HG03045 (cell line): ENCODE results near the gene ANKS1A.

Experiments used
- ATAC-seq: cut with Tn5 transposase; IDR thresholded peaks from one replicate; pipeline ENCODE4 v1.9.1; 2021; ENCODE audit warnings: mild to moderate bottlenecking, moderate library complexity; ENCODE audit not compliant: unreplicated experiment

The ANKS1A gene

DNA sequence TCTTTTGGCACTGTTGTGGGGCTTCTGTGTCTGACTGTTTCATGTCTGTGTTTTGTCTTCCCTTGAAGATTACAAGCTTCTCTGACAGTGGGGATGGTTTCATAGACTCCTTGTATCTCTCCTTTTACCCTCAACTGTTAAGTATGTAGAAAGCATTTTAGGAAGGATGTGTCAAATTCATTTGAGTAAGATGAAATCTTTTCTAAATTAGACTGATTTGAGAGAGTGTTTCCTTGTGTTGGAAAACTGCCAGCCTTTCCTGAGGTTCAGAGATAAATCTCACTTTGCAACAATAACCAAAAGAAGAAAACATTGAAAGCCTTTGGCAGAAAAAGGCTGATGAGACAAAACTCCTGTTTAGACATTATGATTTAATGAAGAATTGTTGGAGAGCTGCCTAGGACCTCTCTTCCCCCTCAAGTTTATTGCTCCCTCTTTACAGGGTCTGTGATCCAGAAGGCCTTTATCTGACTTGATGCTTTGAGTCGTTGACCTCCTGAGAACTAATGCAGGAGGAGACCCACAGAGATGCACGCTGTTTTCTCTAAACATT lies 68.3 kb downstream of the ANKS1A start:
- no peak for ATAC-seq

DNA sequence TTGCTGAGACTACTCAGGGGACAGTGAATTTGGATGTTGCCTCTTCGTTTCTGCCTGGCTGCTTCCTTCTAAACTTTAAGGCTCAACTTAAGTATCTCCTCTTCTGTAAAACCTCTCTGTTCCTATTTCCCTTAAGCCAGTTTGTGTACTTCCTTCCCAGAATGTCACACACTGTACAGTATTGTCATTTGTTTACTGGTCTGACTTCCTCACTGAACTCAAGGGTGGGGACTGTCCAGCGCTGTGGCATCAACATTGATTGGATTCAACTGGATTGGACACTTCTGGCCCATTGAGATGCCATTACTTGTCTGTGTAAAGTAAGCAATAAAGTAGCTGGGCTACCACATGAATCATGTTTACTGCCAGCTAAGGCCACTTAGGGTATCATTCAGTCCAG lies 69.7 kb downstream of the ANKS1A start:
- ATAC-seq: no peak

DNA sequence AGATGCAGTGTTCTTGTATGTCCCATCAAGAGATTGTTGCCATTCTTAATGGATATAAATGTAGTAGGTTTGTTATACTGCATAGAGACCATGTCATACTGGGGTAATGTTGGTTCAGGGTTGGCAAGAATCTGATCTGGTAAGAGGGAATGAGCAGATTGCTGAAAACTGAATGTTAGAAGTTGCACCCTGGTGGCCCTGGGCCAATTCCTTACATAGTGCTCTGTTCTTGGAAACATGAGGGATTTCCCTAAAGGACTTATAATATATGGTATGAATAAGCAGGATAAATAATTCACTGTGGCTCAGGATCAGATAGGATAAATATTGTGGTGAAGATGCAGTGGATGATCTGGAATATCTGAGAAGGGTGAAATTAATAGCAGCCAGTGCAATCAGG lies 70.2 kb downstream of the ANKS1A start:
- no peak for ATAC-seq

DNA sequence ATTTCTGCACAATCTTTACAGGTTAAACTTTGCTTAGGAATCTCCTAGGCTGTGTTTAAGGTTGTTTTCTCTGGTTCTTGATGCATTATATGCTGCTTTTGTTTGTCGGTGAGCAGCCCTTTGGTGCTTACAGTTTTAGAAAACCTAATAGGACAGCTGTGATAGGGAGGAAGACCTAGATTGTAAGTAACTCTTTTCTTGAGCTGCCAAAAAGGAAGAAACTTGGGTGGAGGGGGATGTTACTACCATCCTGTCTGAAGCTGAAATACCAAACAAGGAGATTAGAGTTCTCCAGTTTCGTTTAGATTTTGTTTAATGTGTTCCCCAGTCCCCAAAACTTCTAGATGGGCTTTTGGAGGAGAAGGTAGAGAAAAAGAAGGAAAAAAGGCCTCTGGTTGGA lies 72.0 kb downstream of the ANKS1A start:
- no peak for ATAC-seq

DNA sequence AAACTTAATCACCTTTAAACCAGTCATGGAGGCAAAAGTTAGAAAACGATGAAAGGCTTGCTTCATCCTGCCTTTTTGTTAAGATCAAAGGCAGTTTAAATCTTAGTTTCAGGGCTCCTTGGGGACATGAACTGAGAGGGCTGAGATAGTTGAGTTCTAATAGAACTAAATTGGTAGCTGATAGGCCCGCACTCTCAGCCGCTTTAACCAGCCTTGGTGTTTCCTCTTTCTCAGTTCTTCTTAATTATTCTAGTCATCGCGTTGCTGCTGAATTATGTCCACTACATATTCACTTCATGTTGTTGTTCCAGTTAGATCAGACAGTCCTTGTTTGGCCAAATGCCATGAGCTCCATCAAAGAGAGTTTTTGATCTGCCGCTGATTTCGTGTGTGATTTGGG lies 72.5 kb downstream of the ANKS1A start:
- ATAC-seq: no peak

DNA sequence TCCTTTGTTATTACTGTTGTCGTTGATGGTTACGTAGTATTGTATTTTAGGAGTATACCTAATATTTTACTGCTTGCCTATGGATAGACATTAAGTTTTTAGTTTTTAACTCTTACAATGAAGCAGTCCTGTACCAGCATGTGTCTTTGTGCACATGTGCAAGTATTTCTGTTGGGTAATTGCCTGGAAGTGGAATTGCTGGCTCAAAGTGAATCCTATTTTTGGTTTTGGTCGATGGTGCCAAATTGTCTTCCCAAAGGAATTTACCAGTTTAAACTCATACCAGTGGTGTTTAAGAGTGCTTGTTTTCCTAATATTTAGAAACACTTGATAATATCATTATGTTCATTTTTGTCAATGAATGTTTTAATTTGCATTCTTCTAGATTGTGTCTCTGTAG lies 75.5 kb downstream of the ANKS1A start:
- no peak for ATAC-seq

DNA sequence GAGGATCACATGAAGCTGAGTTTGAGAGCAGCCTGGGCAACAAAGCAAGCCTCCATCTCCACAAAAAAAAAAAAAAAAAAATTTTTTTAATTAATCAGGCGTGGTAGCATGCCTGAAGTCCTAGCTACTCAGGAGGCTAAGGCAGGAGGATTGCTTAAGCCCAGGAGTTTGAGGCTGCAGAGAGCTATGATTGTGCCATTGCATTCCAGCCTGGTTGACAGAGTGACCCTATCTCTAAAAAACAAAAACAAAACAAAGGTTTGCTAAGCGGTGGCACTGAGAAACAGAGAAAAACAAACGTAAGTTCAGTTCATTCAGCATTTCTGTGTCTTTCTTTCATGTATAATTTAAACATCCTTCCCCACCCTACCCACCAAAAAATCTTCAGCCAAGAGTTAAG lies 78.4 kb downstream of the ANKS1A start:
- no peak for ATAC-seq

DNA sequence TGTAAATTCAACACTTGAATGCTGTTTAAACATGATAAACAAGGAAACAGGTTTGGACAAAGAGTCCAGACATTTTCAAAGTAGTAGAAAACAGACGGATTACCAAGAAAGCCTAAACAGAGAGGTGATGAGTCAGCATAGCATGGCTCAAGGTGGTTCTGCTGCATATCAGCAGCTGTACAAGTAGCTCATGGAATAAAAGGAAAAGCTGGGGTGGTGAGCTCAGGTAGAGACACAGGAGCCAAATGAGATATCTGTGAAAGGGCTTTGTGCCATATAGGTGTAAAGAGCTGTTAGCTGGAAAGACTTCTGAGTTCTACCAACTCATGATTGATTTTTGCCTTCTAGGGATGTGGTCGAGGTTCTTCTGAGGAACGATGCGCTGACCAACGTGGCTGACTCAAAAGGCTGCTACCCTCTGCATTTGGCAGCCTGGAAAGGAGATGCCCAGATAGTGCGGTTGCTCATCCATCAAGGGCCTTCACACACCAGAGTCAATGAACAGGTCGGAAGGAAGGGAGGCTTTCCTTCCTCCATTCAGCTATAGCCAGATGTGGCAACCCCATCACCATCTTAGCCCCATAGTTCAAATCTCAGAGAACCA lies 80.7 kb downstream of the ANKS1A start:
- no peak for ATAC-seq

DNA sequence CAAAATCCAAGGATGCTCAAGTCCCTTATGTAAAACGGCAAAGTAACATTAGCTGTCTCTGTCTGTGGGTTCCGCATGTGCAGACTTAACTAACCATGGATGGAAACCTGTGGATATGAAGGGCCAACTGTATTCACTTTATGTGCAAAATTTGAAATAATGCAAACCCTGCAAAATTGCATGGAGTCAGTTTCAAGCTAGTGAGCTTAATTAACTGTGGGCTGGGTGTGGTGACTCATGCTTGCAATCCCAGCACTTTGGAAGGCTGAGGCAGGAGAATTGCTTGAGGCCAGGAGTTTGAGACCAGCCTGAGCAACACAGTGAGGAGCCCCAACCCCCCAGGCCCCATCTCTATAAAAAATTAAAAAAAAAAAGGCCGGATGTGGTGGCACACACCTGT lies 81.4 kb downstream of the ANKS1A start:
- ATAC-seq: no peak

DNA sequence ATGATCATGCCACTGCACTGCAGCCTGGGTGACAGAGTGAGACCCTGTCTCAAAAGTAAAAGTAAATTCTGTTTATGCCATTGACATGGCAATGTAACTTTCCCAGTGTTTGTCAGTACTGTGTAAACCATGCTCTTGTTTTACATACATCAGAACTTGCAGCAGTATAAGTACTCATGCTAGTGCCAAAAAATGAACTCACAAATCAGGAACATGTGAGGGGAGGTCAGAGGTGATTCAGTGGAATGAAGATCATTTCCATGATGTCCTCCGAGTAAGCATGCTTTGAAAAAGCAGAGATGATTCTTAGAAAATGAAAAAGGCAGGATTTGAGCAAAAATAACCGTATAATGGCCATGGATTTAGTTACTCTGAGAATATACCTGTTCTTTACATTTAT lies 81.9 kb downstream of the ANKS1A start:
- ATAC-seq: no peak

DNA sequence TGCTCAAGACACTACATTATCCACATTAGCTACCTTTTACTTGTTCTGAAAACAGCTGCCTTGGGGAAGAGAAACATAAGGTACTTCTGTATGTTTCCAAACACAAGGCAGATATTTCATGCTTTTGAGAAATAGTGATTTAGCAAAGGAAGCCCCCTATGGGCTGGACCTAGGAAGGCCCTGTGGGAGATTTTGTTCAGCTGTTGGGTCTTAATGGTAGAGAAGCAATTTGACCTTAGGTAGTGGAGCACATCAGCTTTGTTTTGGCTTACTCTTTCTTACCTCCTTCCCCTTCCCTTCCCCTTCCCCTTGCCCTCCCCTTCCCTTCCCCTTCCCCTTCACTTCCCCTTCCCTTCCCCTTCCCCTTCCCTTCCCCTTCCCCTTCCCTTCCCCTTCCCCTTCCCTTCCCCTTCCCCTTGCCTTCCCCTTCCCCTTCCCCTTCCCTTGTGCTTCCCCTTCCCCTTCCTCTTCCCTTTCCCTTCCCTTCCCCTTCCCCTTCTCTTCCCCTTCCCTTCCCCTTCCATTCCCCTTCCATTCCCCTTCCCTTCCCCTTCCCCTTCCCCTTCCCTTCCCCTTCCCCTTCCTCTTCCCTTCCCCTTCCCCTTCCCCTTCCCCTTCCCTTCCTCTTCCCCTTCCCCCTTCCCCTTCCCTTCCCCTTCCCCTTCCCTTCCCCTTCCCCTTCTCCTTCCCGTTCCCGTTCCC lies 84.6 kb downstream of the ANKS1A start:
- ATAC-seq: no peak

DNA sequence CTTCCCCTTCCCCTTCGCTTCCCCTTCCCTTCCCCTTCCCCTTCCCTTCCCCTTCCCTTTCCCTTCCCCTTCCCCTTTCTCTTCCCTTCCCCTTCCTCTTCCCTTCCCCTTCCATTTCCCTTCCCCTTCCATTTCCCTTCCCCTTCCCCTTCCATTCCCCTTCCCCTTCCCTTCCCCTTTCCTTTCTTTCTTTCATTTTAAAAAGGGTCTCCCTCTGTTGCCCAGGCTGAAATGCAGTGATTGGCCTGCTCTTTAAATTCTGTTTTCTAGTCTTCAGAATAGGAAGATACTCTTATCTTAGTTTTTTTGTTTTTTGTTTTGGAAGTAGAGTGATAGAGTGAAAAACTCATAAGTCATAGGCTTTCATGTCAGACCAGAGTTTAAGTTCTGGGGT lies 85.2 kb downstream of the ANKS1A start:
- ATAC-seq: no peak

DNA sequence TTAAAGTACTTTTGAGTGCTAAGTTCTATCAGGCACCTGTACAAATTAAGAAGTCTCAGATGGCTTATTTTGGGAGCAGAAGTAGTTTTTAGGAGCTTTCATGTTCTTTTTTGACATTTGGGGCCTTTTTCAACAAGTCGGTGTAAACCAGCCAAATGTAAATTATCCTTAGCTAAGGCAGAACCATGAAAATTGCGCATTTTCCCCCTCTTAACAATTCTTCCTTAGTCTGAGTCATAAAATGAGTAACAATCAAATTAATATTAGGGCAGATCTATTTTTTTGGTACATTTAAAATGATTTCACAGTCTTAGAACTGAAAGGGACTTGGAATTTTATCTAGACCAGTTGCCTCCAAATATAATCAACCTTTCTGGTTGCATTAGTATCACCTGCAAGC lies 87.2 kb downstream of the ANKS1A start:
- ATAC-seq: no peak

DNA sequence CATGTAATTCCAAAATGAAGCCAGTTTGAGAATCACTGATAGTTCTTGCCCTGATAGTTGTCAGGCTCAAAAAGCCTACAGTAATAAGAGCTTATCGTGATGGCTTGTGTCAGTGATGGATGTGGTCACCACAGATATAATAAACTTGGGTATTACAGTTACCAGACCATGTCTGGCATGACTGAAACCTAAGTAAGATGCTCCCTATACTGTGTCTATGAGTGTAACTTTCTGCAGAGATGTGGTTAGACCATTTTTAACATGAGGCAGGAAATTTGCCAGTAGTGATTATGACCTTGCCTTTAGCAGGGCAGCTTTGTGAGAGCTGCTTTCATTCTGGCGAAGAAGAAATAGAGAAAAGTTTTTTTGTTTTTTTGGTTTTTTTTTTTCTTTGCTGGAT lies 90.2 kb downstream of the ANKS1A start:
- no peak for ATAC-seq

DNA sequence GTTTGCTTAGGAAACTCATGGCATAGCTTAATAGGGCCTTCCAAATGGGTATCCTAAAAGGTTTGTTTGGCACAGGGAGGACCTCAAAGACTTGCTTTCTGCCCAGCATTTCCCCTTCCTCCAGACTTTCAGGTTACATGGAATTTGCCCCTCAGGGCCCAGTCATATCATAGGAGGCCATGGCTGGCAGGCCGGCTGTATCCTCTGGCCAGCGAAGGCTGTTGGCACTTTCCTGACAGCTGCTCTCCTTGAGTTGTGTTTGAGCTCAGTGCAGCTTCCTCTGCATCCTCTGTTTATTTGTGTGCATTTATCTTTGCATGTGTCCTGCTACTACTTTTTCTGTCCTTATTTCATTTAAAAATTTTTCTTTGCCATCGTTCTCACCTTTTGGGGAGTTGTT lies 90.9 kb downstream of the ANKS1A start:
- ATAC-seq: no peak

DNA sequence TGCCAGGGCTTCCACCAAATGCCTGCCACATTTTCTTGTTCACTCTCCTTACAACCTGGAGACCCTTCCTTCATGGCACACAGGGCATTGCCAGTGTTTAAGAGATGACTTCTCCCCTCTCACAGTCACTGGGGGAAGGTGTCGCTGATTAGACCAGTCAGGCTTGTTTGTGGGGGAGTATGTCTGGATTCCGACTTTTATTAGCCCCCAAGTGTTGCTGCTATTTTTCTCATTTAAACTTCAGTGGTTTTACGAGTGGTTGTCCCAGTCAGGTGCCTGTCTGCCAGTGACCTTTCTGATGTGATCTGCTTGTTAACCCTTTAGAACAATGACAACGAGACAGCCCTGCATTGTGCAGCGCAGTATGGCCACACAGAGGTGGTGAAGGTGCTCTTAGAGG lies 92.3 kb downstream of the ANKS1A start:
- ATAC-seq: no peak

DNA sequence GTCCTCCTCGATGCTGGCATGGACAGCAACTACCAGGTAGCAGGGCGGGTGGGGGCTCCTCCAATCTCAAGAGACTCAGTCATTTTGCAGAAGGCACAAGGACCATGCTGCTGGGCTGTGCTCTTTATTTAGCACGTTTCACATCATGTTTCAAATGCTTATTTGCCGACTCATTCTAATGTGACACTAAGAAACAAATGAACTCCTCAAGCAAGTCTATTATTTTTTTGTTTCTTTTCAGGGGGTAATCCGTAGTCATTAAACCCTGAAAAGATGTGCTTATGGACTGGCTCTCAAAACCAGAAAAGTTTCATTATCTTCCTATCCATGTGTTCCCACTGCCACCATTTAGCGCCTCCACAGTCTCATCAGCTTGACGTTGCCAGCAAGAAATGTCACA lies 92.9 kb downstream of the ANKS1A start:
- ATAC-seq: no peak

DNA sequence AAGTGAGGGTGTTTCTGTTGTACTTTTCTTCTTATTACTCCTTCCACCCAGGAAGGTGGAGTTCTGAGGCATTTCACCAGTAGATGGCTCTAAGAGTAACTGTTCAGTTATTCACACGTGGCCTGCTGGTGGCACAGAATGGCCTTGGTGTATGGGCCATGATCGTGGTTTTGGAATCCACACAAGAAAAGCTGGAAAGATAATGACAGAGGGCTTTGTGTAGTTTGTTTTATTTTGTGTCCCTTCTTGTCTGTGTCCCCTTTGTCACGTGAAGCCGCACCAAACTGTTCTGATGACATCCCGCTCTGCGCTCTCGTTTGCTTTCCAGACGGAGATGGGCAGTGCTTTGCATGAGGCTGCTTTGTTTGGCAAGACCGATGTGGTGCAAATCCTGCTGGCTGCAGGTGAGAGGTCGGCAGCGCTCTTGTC lies 93.4 kb downstream of the ANKS1A start:
- no peak for ATAC-seq

DNA sequence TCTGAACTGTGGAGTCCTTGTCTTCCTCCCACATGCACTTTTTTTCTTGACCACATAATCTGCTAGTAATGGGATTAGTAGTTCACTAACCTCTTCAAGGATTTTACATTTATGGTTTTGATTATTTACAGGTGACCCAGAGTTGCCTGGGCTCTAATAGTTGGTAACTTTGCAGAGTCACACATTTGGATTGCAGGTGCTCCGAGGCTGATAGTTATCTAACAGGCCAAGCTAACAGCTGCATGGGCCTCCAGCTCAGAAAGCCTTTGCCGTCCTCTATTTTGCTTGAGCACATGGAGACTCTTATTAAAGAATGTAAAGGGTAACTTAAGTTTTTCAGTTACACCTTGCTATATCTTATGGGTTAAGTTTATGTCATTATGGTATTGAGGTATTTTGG lies 95.4 kb downstream of the ANKS1A start:
- ATAC-seq: no peak

DNA sequence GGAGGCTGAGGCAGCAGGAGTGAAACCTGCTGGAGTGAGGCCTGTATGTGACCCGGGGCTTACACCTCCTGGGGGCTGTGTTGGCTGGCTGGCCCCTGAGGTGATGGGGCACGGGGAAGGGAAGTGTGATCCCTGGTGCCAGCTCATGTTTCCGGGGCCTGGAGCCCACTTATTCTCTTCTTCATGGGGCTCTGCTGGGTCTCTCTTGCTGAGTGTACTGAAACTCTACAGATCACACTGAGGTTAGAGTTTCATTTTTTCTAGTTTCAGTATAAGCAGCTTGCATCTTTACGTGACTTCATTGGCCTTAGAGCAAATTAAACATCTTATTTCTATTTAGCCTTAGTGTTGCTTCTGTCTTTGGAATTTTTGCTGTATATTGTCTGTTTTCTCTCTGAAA lies 96.2 kb downstream of the ANKS1A start:
- ATAC-seq: no peak

DNA sequence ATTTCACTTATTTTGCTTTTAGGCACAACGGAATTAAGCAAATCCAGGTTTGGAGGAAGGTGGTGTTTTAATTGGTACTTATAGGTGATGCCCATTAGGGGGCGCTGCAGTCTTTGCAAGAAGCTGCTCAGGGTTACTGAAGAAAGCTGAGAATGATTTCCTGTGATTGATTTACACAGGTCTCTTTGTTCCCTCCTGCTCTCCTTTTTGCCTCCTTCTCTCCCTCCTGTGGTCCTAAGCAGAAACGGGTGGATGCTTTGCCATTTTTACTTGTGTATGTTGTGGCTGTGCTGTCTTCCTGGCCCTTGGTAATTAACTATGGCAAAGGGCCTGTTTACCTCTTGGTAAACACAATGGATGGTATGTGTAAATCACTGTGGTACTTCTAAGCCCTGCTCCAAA lies 97.8 kb downstream of the ANKS1A start:
- ATAC-seq: no peak

DNA sequence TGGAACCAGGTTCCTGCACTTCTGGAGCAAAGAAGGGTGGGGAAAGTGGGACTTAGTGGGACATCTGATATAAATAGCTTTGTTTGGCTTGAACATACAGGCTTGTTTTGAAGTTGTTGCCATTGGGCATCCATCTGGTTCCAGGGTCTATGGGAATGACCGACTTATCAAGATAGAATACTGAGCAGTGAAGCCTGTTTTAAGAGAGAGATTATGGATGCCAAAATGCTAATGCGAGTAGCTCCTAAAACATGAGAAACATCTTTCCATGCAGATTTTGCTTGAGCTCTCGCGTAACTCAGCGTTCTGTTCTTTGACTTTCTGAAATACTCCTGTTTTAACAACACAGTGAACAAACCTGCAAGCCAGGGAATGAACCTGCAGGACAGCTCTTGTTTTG lies 98.5 kb downstream of the ANKS1A start:
- ATAC-seq: no peak
